MCF 10A (cell line): ENCODE data around the gene REEP2. TPM values are rescaled to one million over a fixed set of nuclear protein-coding genes. Genes with fewer than 3 reads are reported as not detected.
"Not testable (repeated sequence)": the region's sequence is repeated elsewhere in the genome, so short reads cannot be mapped to it uniquely, and the experiment has no call there.

Source experiments
- BruUV-seq: library from RNA; stranded (reverse); fragments of 400-500 nt; replicated peaks from 2 replicates; lab custom pipeline; 2021; lab: Mats Ljungman, UMichigan
- CTCF ChIA-PET: fragments of 300-600 bp; sonication (Branson Sonifier 250); formaldehyde crosslinking; extraction: SDS; loops from one replicate; lab custom pipeline; 2021; ENCODE audit warnings: antibody characterized with exemption, inconsistent platforms; lab: Yijun Ruan, JAX
- POLR2A ChIA-PET: fragments of 300-600, 350-650 bp; sonication (Branson Sonifier 250); formaldehyde crosslinking; extraction: SDS; loops from one replicate; lab custom pipeline; 2020; ENCODE audit warnings: antibody characterized with exemption, inconsistent platforms; lab: Yijun Ruan, JAX
- DNase-seq: peaks from one replicate; pipeline ENCODE4 v3.0.0-alpha.2; 2018; ENCODE audit not compliant: unreplicated experiment
- H3K27ac Mint-ChIP-seq: one replicate; pipeline ENCODE4 v1.8.0; 2022; ENCODE audit warnings: mild to moderate bottlenecking, low read depth, mixed read lengths; ENCODE audit not compliant: unreplicated experiment
- H3K27me3 Mint-ChIP-seq: one replicate; pipeline ENCODE4 v1.8.0; 2022; ENCODE audit warnings: mixed read lengths; ENCODE audit not compliant: insufficient read depth, unreplicated experiment
- H3K36me3 Mint-ChIP-seq: one replicate; pipeline ENCODE4 v1.8.0; 2022; ENCODE audit warnings: mild to moderate bottlenecking, moderate library complexity, mixed read lengths; ENCODE audit not compliant: insufficient read depth, unreplicated experiment
- H3K4me1 Mint-ChIP-seq: one replicate; pipeline ENCODE4 v1.8.0; 2022; ENCODE audit warnings: mixed read lengths; ENCODE audit not compliant: insufficient read depth, unreplicated experiment
- H3K4me3 Mint-ChIP-seq: one replicate; pipeline ENCODE4 v1.8.0; 2022; ENCODE audit warnings: mild to moderate bottlenecking, moderate library complexity, mixed read lengths; ENCODE audit not compliant: unreplicated experiment
- H3K9me3 Mint-ChIP-seq: one replicate; pipeline ENCODE4 v1.8.0; 2022; ENCODE audit warnings: mixed read lengths; ENCODE audit not compliant: unreplicated experiment
- CTCF ChIP-seq: fragments of 200-600 bp; IDR thresholded peaks from one replicate; pipeline ENCODE4 v1.8.0; 2022; ENCODE audit warnings: antibody characterized with exemption, mild to moderate bottlenecking; ENCODE audit not compliant: unreplicated experiment
- intact Hi-C: fragments of 100-400 bp; cut with micrococcal nuclease; formaldehyde crosslinking; loops from 2 replicates; pipeline ENCODE4 v1.14.1; 2022
- total RNA-seq: library from RNA; stranded (reverse); gene quantifications from 2 replicates; pipeline ENCODE4 v1.2.3, GENCODE V29; 2022

REEP2 gene
- total RNA-seq, 1 experiment from 2014 or later, result 0.77 TPM

- Mint-ChIP-seq H3K27me3 (no peaks in the 10 kb centered on the region), H3K9me3 (no peaks in the 10 kb centered on the region), H3K27ac (no peak overlapping the region), H3K4me3 (no peak overlapping the region), H3K36me3 (peaks cover 99% of the 10 kb centered on the region), H3K4me1 (peaks cover 5% of the 10 kb centered on the region)
- ChIA-PET POLR2A (interaction anchor here (0.7 to 1.9 kb wide), 3 partner anchors 11 to 224 kb away, joined by 3 to 8 read pairs (median 4); partner anchors contain the start of gene KIF20A), CTCF (interaction anchor here (1.8 kb wide), 1 partner anchor 50 kb away, joined by 6 read pairs; the partner anchor contains the start of gene KDM3B)
- no TSS peak for BruUV-seq
- intact Hi-C loops, result no loop called here
- no peak for TF ChIP-seq CTCF
- no peak for DNase-seq
Measured at GRCh38 chr5:138402640-138403039, 36.2 kb upstream of the REEP2 start.

GRCh38 chr5:138408023-138408422 is 30.8 kb upstream of the REEP2 start:
- no TSS peak for BruUV-seq
- no peak overlapping the region for H3K4me3 Mint-ChIP-seq
- no peak overlapping the region for H3K27ac Mint-ChIP-seq
- H3K9me3 Mint-ChIP-seq, result no peaks in the 10 kb centered on the region
- DNase-seq, result no peak
- no peaks in the 10 kb centered on the region for H3K27me3 Mint-ChIP-seq
- TF ChIP-seq CTCF, result no peak
- H3K4me1 Mint-ChIP-seq, result peaks cover 5% of the 10 kb centered on the region
- ChIA-PET POLR2A (no interaction called here), CTCF (interaction anchor here (0.6 to 9.2 kb wide), 6 partner anchors 12 to 228 kb away, joined by 3 to 104 read pairs (median 4); partner anchors contain the start of gene CDC23)
- intact Hi-C loops, result no loop called here
- H3K36me3 Mint-ChIP-seq, result peaks cover 87% of the 10 kb centered on the region

GRCh38 chr5:138410996-138411640 is 27.7 kb upstream of the REEP2 start:
- DNase-seq, result peak; percentile 72
- not testable (repeated sequence) for H3K4me1 Mint-ChIP-seq, BruUV-seq, H3K9me3 Mint-ChIP-seq, H3K27ac Mint-ChIP-seq, H3K4me3 Mint-ChIP-seq, H3K27me3 Mint-ChIP-seq
- TF ChIP-seq CTCF, result peak; percentile 82
- peaks cover 80% of the 10 kb centered on the region for H3K36me3 Mint-ChIP-seq
- ChIA-PET POLR2A (interaction anchor here (0.8 to 1.2 kb wide), 4 partner anchors 60 to 233 kb away, joined by 3 to 5 read pairs (median 4); partner anchors contain the start of genes BRD8 and KIF20A), CTCF (interaction anchor here (0.6 to 9.2 kb wide), 32 partner anchors 10 to 840 kb away, joined by 3 to 104 read pairs (median 4); partner anchors contain the start of genes FAM53C, KDM3B and KIF20A)
- intact Hi-C loops, result loop anchor here (1.0 kb wide), 2 partner anchors 189 to 231 kb away; no protein-coding TSS in a partner anchor

- Mint-ChIP-seq H3K4me1 (peaks cover 6% of the 10 kb centered on the region), H3K9me3 (no peaks in the 10 kb centered on the region), H3K4me3 (no peak overlapping the region), H3K27ac (no peak overlapping the region), H3K36me3 (peaks cover 95% of the 10 kb centered on the region), H3K27me3 (no peaks in the 10 kb centered on the region)
- ChIA-PET POLR2A (no interaction called here), CTCF (interaction anchor here (1.0 kb wide), 1 partner anchor 239 kb away, joined by 3 read pairs; no protein-coding TSS in a partner anchor)
- BruUV-seq, result no TSS peak
- intact Hi-C loops, result no loop called here
- no peak for DNase-seq
- TF ChIP-seq CTCF, result no peak
Measured at GRCh38 chr5:138418444-138418843, 20.4 kb upstream of the REEP2 start.
